ENCODE results near the gene PDE6H.

Gene PDE6H

DNA sequence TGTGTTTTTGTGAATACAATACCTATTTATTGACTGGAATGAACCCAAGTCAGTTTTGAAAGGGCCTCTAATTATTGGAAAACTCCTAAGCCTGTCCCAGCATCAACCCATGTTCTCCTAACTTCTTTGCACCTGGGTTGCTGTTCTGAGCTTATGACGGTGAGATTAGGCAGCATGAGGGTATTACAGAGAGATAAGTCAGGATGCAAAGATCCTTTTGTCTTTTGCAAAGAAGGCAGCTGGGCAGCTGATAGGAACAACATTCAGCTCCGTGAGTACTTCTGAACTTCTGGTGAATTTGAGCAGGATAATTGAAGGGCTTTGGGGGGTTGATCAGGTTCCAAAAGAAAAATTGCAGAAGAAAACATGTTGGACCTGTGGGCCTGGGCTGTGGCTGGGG lies at the start of gene PDE6H:
TSS of gene PDE6H (plus strand) at position 227 of the 400 bp plus-strand sequence. CDS start 4,971 bp downstream, outside the sequence.
- no peak for DNase-seq

- DNase-seq: no peak
Observed at GRCh38 chr12:14923944-14924343, 48.9 kb upstream of the PDE6H start.

DNA sequence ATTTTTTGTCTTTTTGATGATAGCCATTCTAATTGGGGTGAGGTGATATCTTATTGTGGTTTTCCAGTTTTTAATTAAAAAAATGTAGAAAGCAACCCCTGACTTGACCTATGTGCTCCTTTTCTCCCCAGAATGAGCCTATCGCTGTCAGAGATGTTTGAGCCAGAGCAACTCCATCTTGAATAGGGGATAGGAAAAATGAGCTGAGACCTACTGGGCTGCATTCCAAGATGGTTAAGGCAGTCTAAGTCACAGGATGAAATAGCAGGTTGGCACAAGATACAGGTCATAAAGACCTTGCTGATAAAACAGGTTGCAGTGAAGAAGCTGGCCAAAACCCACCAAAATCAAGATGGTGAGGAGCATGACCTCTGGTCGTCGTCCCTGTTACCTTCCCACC lies 48.3 kb upstream of the PDE6H start:
- DNase-seq: no peak

- no peak for DNase-seq
Observed at GRCh38 chr12:14927267-14927666, 45.6 kb upstream of the PDE6H start.

DNA sequence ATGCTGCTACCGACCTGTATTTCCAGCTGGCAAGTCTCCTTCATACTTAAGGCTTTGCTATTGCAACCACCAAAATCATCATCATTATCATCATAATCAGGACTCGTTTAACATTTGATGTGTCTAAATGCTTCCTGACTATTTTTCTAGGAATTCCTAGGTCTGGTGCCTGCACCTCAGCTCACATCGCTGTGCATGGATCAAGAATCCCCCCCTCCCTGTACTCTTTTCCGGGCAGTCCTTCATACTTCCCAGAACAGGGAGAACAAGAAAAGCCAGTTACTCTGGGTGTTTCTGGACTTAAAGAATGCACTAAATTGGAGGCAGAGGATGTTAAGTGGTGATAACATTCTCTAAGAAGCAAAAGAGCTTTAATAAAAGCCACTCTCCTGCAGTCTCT lies 43.9 kb upstream of the PDE6H start:
- no peak for DNase-seq

- DNase-seq: no peak
Observed at GRCh38 chr12:14930299-14930698, 42.5 kb upstream of the PDE6H start.

GRCh38 chr12:14931359-14931758 lies 41.5 kb upstream of the PDE6H start:
- no peak for DNase-seq

DNA sequence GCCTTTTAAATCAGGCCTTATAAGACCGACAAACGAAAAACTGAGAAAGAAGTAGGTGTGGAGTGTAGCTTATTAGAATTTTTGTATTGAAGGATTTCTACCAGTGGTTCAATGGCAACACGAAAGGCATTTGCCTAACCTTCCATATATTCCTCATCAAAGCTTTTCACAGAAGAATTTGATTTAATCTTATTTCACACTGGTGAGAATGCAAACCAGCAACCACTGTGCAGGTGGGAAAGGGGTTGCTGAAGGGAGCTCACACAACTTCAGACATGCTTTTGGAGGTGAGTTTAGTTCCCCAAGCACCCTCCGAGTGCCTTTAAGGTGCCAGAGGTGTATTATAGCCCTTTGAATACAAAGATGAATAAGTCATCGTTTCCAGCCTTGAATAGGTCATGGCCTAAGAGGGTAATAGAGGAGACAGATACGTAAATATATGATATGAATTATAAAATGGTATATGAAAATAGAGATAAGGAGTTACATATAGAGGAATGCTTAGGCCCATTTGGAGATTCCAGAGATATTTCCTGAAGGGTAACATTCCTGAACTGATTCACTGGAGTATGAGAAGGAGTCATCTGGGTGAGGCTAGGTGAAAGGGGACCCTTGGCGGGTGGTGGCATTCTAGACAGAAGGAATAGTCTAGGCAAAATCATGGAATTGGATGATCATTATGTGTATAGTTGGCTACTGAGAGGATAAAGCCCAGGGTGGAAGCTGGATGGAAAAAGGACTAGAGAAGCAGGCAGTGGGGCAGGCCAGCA lies 40.9 kb upstream of the PDE6H start:
- no peak for DNase-seq

DNA sequence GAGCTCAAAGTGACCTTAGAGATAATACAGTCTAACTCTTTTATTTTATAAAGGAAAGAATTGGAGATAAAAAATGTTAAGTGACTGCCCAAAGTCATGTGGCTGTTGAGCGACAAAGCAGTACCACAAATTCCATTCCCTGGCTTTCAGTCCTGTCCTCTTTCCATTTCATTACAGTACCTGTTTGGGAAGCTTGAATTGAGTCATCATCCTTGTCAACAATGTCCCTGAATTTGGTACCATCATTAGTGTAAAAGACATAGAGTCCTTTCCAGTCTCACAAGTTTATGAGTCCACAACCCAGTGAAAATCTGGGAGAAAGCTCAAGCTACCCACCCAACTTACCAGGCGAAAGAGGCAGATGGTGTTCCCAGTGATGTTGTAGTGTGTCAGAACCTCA lies 38.3 kb upstream of the PDE6H start:
- DNase-seq: no peak

DNA sequence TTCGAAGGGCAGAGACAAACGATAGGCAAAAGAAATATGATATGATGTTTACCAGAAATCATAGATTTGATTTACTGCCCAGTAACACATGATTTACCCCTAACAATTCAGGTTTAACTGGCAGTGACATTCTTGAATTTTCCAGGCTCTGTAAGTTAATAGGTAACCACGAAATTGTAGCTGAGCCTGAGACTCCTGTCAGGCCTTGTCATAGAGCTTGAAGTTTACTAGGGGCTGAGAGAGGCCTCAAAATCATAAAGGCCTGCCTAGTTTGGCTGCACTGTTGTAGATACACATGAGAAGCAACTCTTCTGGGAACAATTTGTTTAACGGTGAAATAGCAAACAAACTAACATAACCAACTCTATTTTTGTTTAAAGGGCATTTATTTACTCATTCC lies 37.8 kb upstream of the PDE6H start:
- DNase-seq: no peak

- DNase-seq: no peak
Observed at GRCh38 chr12:14936224-14936861, 36.5 kb upstream of the PDE6H start.

DNA sequence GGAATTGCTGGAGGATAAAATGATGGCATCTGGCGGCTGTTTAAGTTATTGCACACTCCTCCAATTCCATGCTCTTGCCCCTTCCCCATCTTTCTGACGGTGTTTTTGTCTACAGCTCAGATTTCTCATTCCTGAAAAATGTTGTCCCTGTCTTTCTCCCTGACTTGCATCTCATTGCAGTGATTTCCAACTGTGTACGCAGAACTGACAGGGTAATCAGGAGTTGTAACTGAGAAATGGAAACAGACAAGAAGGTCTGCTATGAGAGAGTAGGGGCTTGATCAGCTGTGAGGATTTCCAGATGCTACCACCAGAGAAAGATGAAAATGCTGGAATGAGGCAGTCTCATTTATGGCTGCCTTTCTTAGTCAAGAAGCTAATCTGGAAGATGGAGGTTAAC lies 35.8 kb upstream of the PDE6H start:
- no peak for DNase-seq

- DNase-seq: no peak
Observed at GRCh38 chr12:14937689-14938088, 35.2 kb upstream of the PDE6H start.

DNA sequence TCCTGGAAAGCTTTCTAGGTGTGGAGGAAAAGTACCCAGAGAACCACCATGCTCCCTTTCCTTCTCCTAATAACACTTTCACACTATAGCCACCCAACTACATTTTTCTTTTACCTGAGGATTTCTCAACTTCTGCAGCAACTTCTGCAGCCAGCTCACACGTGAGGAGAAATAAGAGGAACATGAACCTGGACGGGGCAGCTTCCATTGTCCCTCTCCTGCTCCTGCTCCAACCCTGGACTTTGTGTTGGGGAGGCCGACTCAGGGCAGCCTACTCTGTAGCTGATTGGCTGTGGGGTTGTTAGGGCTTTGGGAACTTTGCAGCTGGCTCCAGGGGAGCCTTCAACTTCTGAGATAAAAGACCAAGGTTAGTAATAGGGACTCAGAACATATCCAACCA lies 34.5 kb upstream of the PDE6H start, which contains the start of gene ERP27:
TSS of gene ERP27 (minus strand) at position 237 of the 400 bp plus-strand sequence. CDS start at position 208, 29 bp downstream.
- no peak for DNase-seq

DNA sequence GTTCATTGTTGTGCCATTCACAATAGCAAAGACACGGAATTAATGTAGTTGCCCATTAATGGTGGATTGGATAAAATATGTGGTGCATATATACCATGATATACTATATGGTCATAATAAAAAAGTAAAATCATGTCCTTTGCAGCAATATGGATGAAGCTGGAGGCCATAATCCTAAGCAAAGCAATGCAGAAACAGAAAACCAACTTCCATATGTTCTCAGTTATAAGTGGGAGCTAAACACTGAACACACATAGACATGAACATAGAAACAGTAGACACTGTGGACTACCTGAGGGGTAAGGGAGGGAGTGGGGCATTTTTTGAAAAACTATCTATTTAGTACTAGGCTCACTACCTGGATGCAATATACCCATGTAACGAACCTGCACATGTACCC lies 31.5 kb upstream of the PDE6H start:
- DNase-seq: no peak

GRCh38 chr12:14942196-14942931 lies 30.5 kb upstream of the PDE6H start:
- DNase-seq: no peak

DNA sequence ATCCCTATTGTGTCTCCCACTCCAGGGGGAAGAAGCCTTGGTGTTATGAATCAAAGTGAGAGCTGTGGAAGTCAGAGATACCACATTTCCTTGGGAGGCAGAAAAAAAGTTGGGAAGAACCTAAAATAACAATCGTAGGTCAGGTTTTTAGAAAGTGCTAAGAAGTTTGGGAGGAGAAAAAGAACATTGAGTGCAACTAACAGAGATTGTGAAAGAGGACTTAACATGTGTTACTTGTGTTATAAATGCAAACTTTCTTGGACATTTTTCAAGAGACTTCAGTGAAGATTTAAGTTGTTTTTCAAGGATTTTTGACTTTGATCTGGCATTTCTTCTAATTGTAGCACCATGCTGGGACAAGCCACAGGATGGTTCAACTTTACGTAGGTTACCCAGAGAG lies 26.7 kb upstream of the PDE6H start:
- DNase-seq: no peak

DNA sequence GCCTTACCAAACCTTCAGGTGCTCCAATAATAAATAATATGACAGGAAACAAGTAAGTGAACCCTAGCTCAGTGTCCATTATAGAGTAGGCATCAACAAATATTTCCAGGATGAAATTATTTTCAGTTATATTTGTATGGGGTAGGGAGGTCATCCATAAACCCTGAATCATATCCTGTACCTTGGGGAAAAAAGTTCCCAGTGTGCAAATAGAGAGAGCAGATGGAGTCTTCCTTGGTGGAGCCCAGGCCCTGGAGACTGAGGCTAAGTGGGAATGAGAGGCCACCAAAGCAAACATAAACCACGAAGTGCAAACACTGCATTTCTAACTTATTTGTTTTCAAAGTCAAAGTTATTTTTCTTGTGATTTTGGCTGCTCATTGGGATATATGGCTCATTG lies 26.0 kb upstream of the PDE6H start:
- no peak for DNase-seq

DNA sequence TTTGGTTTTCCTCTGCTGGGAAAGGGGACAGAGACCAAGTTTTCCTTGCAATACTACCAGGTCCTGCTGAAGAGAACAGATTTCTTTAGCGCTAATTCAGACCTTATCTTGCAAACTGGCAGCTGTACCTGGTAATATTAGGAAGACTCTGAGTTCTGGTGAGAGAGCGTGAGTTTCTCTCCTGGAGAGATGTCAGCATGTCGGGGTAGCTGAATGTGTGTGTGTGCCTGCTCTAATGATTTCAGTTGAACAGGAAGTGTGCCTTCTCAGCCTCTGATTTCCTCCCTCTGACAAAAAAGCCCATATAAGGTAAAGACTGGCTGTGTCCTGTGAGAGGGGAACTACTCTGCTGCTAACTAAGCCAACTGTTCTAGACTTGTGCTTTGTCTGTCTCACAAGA lies 24.2 kb upstream of the PDE6H start:
- DNase-seq: no peak

- no peak for DNase-seq
Observed at GRCh38 chr12:14949631-14950030, 23.2 kb upstream of the PDE6H start.

- no peak for DNase-seq
Observed at GRCh38 chr12:14950421-14950820, 22.4 kb upstream of the PDE6H start.

GRCh38 chr12:14950982-14951746 lies 21.7 kb upstream of the PDE6H start:
- DNase-seq: no peak

DNA sequence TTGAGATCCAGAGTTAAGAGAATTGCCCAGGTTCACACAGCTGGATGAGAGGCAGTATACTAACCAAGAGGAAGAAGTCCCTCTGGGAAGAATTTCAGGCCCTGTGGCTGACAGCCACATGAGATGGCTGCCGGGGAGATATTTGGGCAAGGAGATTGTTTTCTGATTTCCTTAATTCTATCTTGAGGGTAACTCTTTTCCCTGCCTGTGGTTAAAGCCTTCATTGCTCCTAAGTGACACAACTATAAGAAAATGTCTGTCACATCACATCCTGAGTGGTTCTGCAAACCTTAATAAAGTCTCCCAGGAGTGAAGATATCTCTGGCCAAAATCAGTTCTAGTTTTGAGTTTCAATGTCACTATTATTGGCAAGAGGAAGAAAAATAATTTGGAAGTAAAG lies 21.0 kb upstream of the PDE6H start:
- no peak for DNase-seq

Data from activated effector memory CD4-positive, alpha-beta T cell treated with Interleukin-2 at 50 U/mL for 16 hours (primary cell).